HG02884 (cell line): ENCODE results near the gene AP1M2.
"Not testable (repeated sequence)": the region's sequence is repeated elsewhere in the genome, so short reads cannot be mapped to it uniquely, and the experiment has no call there.

Experiments
- ATAC-seq: cut with Tn5 transposase; IDR thresholded peaks from one replicate; pipeline ENCODE4 v1.9.1; 2021; ENCODE audit warnings: mild to moderate bottlenecking, moderate library complexity; ENCODE audit not compliant: unreplicated experiment

The AP1M2 gene

DNA sequence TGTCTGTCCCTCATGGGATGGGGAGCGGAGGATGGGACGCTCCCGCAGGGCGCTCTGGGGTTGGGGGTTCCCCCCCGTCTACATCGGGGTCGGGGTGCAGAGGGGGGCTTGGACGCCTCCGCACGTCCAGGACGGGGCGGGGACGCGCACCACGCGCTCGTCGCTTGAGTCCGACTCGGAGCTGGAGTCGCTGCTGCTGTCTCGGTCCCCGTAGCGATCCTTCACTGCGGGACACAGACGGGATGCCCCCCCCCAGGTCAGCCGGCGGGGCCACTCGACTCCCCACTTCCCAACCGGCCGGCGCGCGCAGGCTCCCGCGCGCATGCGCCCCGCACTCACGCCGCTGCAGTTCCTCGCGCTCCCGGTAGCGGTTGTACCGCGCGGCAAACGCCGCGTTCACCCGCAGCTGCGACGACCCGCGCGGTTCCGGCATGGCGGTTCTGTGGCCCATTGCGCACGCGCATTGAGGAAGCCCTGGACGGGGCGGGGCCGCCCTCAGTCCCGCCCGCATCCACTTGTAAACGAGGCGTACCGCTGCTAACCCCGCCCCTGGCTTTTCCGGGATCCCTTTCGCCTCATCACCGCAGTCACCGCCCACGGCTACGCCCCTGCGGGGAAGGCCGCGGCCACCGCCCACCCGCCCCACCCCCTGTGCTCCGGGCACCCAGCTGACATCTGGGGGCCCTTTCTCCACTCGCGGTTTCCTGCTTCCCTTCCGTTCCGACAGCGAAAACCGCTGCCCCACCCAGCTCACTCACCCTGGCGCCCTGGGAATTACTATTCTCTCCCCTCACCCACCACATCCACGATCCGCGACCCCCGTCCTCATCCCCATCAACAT is 21.3 kb downstream of the AP1M2 start, which contains the start of gene KRI1:
Gene KRI1 (minus strand): TSS at position 444 of the 841 bp plus-strand sequence. CDS start 11 bp downstream, at position 433.
- ATAC-seq, result peak; percentile 38

DNA sequence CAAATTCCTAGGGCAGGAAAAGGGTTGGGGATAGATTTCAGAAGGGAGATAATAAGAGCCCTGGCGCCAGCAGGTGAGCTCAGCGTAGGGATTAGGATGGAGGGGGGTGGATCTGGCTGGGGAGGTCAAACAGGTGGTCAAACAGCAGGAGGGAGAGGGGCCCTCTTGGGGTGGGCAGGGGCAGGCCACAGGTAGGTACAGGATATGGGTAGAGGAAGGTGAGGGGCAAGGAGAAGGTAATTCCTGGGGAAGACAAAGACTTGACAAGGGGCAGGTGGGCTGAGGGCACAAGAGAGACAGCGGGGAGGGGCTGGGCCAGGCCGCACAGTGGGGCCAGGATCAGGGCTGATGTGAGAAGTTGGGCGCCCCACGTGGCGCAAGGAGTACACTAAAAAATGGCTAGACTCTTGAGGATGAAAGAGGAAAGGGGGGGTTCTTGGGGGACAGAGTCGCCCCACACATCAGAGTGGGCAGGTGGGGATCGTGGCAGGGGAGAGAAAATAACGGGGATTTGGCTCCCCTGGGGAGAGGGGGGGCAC is 22.0 kb downstream of the AP1M2 start:
- no peak for ATAC-seq

DNA sequence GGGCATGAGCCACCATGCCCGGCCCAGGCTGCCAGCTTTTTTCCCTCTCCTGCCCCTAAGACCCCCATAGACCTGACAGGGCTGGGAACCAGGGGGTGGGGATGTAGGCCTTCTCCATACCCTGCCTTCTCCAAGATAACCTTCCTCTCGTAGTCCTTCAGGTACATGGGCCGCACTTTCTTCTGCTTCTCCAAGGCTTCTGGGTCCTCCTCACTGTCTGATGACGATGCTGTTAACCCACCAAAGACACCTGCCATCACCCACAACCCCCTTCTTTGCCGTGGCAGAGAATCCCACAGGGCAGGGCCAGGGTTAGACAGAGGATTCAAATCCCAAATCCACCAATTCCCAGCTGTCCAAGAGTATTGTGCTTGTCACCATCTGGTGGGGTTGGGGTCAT is 24.5 kb downstream of the AP1M2 start:
- no peak for ATAC-seq

DNA sequence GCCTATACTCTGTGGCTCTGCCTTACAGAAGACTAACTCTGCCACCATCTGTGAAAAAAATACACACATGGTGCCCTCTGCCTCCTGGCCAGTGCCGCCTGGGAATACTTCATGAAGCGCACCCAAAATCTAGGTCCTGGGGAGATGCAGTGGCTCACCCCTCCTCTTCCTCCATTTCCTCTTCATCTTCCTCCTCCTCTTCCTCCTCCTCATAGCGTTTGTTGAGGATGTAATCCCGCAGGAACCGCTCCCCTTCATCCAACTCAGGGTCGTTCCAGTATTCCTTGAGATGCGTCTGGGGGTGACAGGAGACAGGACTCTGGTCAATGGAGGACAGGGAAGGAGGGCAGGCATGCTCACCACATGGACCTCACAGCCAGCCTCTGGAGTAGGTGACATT is 27.0 kb downstream of the AP1M2 start:
- ATAC-seq, result no peak

DNA sequence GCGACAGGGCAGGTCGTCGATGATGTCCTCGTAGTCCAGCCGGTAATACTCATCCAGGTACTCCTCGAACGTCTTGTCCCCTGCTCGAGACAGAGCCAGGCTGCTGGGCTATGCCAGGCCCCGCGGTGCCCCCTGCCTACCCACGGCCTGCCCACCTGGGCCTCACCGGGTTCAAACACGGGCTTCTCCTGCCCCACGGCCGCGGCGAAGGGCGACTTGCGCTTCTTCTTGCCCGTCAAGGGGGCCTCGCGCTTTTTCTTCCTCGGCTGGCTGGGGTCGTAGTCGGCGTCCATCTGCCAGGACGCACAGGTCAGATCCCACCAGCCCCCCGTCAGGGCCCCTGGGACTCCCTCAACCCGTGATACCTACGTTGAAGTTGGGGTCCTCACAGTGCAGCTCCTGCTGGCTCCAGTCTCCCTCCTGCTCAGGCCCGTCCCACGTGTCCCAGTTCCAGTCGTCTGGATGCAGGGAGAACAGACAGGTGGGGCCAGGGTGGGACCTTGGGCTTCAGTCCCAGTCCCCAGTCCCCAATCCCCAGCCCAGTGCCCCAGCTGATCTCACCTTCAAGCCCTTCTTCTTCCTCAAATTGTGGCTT is 29.4 kb downstream of the AP1M2 start:
- no peak for ATAC-seq

DNA sequence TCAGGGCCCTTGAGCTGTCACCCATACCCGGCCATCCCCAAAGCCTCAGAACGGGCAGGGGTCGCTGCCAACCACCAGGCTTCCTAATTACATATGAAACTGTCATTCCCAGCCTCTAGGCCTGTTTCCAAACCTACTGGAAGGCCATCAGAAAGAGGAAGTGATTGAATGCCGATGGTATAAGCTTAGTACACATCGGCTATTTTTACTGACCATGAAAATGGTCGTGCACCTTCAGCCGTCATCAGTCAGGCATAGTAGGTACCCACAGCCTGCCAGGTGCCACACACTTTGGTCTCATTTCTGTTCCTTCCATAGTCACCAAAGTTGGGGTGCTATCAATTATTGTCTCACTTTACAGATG is 31.5 kb downstream of the AP1M2 start:
- ATAC-seq, result no peak

DNA sequence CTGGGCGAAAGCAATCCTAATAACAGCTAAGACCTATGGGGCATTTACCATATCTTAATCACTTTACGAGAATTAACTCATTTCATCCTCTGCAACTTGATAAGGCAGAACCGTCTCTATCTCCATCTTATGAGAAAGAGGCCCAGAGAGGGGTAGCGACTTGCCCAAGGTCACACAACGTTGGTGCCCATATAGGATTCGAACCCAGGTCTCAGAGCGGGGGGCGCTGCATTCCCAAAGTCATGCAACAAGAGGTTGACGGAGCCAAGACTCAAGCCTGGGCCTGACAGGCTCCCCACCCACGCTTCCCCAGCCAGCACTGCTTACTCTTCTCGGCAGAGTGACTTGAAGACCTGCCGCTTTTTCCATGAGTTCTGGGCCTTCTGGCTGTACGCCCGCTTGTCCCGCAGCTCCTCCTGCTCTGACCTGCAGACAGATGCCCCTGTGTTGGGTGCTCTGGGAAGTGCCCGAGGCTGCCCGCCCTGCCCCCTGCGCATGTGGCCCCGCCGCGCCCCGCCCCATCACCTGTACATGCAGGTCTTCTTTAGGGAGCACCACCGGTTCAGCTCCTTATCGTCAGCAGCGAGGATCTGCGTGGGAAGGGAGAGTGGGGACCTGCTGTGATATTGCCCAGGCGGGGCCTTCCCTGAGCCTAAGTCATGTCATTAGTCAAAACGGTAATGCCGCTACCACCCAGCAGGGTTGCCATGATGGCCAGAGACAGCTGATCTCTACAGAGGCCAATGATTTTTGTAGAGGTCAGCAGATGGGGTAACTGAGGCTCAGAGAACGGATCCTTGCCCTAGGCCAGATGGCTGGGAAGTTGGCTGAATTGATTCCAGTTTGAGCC is 32.1 kb downstream of the AP1M2 start:
- ATAC-seq, result no peak

DNA sequence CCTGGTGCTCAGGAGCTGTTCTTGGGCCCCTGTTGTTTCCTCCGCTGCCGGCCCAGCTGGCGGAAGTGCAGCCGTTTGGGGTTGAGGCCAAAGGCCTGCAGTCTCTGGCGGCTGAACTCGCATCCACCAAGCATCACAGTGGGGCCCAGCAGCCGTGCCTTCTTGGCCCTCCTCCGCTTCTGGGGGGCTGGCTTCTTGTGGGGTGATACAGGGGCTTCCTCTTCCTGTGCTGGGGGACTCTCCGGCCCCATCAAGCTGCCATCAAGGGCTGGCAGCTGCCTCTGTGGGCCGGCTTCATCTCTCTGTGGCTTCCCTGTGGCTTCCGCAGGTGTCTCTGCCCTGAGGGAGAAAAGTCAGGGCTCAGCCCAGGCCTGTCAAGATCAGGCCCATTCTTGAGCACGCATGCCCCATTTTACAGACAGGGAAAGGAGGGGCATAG is 33.1 kb downstream of the AP1M2 start:
- no peak for ATAC-seq

DNA sequence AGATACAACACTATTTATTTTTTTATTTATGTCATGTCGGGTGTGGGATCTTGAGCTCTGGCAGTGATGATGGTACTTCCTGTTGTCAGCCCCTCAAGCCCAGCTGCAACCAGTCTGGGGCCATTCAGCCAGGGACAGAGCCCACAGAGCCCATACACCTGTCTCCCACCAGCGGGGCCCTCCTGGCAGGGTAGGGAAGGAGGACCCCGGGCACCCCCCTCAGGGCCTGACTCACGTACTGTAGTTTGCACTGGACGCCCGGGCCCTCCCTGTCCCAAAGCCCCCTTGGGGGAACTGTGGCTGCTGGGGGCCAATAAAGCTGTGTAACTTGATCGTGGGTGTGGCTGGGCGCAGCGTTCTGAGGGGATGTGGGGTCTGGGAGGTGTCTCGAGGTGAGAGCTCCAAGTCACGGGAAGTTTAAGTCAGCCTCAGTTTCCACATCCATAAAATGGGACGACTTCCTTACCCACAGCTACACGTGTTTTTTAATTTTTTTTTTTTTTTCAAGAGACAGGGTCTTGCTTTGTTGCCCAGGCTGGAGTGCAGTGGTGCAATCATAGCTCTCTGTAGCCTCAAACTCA is 33.9 kb downstream of the AP1M2 start:
- ATAC-seq, result no peak

DNA sequence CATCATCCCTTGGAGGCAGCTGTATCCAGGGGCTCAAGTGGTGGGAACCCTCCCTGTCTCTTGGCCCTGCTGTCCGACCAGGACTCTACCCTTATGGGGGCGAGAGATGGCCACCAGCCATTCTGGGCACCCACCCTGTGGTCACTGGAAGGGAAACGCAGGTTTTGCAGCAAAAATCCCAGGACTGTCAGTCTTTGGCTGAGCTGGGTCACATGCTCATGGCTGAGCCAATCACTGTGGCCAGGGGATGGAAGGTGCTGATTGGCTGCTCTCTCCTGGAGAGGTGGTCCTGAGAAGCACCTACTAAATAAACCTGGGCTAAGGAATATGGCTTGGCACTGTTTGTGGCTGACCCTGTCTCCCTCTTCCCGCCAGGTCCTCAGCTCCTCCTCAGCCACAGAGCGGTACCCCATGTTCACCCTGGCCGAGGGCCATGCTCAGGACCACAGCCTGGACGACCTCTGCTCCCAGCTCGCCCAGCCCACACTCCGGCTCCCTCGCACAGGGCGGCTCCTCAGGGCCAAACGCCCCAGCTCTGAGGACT is 34.5 kb downstream of the AP1M2 start:
- ATAC-seq, result no peak

DNA sequence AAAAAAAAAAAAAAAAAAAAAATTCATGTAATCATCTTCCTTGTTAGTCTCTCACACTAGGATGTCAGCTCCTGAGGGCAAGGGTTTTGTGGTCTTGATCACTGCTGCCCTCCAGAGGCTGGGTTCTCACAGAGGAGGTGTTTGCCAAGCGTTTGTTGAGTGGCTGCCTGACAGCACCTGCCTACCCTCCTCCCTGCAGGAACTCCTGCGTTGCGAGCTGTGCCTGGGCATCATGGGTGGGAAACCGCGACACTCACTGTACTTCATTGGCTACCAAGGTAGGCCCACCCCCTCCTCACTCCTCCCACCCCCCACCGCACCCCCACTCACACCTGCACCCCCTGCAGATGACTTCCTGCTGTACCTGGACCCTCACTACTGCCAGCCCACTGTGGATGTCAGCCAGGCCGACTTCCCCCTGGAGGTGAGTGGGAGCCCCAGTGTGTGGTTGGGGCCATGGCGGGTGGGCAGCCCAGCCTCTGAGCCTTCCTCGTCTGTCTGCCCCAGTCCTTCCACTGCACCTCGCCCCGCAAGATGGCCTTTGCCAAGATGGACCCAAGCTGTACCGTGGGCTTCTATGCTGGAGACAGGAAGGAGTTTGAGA is 35.3 kb downstream of the AP1M2 start:
- ATAC-seq, result no peak

DNA sequence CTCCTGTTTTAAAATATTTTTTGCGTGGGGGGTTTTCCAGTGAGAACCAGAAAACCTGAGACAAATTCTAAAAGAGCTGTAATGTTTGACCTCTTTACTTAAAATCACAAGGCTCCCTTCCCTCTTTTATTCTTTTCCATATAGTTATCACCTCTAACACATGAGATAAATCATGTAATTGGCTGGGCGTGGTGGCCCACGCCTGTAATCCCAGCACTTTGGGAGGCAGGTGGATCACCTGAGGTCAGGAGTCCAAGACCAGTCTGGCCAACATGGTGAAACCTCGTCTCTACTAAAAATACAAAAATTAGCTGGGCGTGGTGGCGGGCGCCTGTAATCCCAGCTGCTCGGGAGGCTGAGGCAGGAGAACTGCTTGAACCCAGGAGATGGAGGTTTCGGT is 36.1 kb downstream of the AP1M2 start:
- not testable (repeated sequence) for ATAC-seq

DNA sequence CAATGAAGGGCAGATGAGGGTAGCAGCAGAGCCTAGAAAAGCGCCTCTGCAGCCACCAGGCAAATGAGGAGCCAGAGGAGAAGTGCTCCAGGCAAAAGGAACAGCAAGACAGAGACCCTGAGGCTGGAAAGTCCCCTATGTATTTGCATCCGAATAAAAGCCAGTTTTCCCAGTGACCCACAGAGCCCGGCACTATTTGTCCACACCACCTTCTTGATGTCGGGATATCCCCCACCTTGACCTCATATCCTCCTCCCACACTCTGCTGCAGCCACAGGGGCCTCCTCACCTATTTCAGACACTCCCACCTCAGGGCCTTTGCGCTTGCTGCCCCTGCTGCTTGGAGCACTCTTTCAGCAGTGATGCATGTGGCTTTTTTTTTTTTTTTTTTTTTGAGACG is 36.8 kb downstream of the AP1M2 start:
- ATAC-seq, result no peak

DNA sequence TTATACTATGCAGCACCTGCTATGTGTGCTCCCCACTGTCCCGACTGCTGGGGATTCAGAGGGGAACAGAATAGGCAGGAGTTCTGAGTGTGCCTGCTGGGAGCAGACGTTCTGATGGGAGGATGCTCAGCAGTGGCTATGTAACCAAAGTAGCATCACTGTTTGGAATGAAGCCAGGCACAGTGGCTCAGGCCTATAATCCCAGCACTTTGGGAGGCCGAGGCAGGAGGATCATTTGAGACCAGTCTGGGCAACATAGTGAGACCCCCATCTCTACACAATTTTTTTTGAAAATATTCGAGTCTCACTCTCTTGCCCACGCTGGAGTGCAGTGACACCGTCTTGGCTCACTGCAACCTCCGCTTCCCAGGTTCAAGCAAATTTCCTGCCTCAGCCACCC is 37.4 kb downstream of the AP1M2 start:
- ATAC-seq, result no peak

DNA sequence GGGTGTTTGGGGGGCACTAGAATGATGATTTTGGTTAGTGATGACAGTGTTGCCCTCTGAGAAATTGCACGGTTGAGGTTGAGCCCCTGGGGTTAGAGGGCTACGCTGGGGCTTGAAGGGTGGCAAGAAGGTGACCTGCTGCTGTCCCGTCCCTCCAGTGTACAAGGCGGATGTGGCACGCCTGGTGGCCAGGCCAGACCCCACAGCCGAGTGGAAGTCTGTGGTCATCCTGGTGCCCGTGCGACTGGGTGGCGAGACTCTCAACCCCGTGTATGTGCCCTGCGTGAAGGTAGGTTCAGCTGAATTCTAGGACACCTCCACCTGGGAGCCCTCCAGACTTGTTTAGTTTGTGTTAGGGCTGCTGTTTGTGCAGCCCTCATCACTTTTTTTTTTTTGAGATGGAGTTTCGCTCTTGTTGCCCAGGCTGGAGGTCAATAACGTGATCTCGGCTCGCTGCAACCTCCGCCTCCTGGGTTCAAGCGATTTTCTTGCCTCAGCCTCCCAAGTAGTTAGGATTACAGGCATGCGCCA is 38.3 kb downstream of the AP1M2 start:
- ATAC-seq, result no peak

DNA sequence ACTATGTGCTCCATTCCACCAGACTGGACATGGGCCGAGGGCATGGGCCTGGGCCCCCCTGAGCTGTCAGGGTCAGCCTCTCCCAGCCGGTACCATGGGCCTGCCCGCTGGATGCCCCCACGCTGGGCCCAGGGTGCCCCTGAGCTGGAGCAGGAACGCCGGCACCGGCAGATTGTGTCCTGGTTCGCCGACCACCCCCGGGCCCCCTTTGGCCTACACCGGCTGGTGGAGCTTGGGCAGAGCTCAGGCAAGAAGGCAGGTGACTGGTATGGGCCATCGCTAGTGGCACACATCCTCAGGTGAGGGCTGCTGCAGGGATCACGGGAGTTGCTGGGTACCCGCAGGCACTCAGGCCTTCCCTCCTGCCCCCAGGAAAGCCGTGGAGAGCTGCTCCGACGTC is 40.3 kb downstream of the AP1M2 start:
- no peak for ATAC-seq

DNA sequence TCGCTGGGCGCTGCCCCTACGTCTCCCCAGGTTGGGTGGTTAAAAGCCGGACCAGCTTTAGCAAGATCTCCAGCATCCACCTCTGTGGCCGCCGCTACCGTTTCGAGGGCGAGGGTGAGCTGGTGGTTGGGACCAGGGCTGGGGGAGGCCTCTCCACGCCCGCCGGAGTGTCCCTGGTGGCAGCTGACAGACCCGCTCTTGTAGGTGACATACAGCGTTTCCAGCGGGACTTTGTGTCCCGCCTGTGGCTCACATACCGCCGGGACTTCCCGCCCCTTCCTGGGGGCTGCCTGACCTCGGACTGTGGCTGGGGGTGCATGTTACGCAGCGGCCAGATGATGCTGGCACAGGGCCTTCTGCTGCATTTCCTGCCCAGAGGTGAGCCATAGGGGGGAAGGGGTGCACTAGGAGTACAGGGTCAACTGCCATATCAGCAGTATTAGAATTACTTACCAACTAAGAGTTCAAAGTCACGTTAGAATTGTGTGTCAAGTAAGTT is 42.3 kb downstream of the AP1M2 start:
- no peak for ATAC-seq

DNA sequence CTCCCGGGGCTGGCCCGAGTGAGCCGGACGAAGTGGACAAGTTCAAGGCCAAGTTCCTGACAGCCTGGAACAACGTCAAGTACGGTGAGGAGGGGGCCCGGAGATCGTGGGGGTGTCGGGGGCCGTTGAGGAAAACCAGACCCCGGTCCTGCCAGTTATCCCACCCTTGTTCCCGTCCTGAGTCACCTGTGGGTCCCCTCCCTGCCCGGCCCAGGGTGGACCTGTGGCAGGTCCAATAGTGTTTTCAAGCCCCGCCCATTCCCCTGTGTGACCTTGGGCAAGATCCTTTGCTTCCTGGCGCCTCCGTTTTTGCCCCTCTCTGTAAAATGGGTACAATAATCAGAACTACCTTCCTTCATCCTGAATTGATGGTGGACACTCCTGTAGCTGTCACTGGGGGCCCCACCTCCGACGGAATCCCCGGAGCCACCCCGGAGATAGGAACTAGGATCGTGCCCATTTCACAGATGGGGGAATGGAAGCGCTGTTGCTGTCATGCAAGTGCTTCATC is 42.8 kb downstream of the AP1M2 start:
- ATAC-seq, result no peak

DNA sequence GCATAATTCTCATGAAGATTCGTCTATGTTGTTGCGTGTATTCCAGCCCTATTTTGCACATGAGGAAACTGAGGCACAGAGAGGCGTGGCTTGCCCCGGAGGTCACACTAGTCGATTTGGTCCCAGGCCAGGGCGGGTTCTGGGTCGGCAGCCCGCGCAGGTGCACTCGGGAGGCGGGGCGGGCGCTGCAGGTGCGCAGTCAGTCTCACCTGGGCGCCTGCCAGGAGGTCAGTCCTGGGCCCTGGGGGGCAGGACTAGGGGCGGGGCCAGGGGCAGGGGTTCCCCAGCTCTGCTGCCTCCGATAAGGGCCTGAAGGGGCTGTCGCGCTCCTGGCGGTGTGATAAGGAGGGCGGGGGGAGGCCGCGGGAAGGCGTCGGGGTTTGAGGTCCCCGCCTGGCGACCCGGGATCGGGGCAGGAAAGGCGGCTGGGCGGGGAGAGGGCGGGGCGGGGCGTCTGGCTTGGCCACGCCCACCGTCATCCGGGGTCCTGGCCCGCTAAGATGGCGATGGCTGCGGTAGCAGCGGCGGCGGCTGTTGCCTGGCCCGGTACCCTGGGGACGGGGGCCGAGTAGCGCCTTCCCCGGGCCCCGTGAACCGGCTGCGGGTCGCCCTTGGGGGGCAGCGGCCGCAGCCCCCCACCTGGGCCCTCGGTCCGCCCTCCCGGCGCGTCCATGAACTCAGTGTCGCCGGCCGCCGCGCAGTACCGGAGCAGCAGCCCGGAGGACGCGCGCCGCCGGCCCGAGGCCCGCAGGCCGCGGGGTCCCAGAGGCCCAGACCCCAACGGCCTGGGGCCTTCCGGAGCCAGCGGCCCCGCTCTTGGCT is 43.5 kb downstream of the AP1M2 start, which contains the start of gene ATG4D:
Gene ATG4D (plus strand): TSS at position 485 of the 822 bp plus-strand sequence. CDS start 187 bp downstream, at position 672.
- ATAC-seq, result no peak
